ENCODE results near the gene NME8. TPM values are rescaled to one million over a fixed set of nuclear protein-coding genes. Genes with fewer than 3 reads are reported as not detected.

The NME8 gene
- total RNA-seq, 1 experiment from 2014 or later, result not detected

DNA sequence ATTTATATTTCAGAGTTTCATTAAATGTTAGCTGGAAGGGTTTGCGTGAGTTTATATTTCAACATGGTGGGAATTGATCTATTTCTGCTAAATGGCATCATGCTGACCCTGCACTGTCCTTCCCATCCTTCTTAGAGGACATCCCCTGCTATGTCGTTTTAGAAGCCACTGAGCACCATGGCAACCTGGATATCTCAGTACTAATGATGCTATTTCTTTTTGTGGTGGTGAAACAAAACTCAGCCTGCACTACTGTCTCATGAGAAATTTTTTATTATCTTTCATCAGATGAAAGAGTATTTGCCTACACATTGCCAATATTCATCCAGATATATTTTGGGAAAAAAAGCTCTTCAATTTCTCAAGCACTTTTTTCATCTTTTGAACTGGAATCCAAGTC lies 84.1 kb downstream of the NME8 start:
- DNase-seq (ENCODE audit: low read depth), result no peak

DNA sequence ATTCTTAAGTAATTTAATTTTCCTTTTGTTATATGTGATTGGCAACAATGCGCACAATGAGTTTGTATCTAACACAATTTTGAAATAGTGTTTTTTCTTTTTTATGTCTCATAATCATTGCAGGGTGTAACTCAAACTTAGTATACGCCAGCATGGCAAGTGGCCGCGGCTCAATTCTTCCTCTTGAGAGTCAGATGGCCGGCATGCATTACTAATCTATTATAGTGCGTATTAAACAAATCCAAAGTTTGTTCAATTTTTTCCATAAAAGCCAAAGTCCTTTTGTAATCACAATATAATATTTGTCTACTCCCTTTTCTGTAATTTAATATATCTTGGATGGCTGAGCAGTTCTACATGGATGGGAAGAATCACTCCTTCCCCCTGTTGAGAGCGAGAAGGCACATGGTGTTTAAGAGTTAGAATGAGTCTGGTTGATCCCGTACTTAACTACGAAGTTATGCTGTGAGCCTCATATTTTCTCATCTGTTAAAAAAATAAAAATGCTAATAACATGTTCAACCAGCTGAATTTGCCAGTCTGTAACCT lies 84.7 kb downstream of the NME8 start:
- no peak for DNase-seq (ENCODE audit: low read depth)

DNA sequence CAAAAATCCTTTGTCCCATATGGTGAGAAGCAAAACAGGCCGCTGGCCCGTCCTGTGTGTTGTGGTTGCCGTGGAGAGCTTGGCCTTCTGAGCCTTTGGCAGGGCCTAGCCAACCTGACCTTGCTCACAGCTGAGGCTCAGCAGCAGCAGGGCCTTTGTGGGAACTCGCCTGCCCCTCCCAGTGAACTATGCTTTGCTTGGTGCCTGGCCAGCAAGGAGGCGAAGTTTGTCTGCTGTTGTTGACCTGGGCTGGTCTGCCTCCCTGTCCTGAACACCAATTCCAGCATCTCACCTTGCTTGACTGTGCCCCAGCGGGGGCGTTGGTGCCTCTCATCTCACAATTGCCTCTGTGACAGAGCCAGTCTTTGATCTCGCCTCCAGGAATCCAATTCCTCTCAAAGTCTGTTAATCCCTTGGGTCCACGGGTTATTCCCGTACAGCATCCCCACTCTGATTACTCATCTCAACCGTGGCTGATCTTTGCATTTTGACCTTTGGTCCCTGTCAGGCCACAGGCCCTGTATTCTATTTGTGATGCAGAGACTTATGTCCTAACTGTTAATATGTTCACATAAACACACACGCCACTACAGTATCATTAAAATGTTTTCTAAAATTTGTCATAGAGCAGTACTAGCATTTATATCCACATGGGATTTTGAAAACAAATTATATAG lies 94.7 kb downstream of the NME8 start:
- peak; percentile 41 for DNase-seq (ENCODE audit: low read depth)

DNA sequence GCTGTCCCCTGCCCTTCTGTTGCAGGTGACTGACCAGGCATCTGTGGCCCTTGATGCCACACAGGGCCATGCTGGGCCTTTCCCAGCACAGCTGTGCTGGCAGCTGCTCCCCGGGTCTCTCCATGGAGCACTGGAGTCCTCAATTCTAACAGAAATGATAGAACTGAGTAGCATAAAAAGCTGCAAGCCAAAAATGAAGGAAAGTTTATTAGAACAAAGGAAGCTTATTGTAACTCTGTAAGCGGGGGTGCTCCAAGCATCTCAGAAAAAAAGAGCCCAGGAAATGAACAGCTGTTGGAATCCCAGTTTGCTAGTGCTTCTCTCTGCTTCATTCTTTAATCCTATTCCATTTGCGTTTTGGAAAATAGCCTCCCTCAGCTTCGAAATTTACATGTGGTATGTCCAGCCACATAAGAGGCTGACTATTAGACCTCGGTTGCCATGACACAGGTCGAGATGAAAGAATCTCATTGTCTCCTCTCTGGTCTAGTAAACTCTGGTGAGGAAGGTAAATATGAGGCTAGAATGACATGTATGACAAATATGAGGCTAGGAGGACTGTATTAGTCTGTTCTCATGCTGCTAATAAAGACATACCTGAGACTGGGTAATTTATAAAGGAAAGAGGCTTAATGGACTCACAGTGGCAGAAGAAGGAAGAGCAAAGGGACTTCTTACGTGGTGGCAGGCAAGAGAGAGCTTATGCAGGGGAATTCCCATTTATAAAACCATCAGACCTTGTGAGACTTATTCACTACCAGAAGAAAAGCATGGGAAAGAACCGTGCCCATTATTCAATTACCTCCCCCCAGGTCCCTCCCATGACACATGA lies 95.7 kb downstream of the NME8 start:
- peak; percentile 34 for DNase-seq (ENCODE audit: low read depth)

DNA sequence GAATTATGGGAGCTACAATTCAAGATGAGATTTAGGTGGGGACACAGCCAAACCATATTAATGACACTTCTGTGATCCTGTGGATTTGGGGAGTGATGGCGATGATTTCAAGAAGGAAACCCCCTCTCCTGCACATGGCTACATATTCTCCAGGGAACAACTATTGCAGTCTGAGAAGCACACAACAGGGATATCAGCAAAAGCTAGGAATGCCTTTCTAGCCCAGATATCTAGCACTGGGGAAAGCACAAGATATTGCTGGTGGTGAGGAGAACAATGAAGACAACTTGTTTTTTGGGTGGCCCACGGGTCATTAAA lies 96.3 kb downstream of the NME8 start:
- DNase-seq (ENCODE audit: low read depth), result no peak

DNA sequence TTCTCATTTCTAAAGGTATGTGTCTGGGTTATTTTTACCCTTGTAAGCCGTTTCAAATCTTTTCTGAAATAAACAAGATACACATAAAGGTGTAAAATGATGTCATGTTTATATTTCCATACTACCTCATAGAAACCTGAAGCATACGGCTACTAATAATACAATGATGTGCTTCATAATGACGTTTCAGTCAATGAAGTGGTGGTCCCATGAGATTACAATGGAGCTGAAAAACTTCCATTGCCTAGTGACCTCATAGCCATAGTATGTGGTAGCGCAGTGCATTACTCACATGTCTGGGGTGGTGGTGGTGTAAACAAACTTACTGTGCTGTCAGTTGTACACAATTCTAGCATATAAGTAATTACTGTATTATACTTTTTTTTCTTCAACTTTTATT lies 96.9 kb downstream of the NME8 start:
- DNase-seq (ENCODE audit: low read depth), result peak; percentile 67

DNA sequence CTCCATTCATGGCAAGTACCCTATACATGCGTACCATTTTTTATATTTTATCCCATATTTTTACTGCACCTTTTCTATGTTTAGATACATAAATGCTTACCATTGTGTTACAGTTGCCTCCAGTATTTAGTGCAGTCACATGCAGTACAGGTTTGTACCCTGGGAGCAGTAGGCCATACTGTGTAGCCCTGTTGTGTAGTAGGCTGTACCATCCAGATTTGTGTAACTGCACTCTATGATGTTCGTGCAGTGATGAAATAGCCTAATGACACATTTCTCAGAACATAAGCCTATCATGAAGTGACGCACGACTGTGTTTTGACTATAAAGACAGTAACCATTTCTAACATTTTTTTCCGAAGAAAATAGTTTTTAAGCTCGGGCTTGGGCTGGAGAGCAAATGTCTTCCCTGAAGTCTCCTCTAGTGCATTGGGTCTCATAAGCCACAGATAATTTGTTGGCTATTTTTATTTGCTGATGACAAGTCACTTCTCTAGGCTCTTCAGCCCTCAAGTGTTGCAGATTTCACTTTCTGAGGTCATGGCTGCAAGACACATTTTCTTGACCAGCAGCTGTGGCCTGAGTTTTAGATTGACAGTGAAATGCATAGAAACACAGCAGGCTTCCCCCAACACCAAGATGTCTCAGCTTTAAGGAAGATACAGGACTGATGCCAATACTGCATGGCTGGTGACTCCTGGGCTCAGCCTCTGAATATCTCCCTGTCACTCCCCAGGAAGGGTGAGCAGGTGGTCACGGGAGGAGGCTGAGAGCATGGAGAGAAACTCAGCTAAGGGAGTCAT lies 98.9 kb downstream of the NME8 start:
- DNase-seq (ENCODE audit: low read depth), result no peak

DNA sequence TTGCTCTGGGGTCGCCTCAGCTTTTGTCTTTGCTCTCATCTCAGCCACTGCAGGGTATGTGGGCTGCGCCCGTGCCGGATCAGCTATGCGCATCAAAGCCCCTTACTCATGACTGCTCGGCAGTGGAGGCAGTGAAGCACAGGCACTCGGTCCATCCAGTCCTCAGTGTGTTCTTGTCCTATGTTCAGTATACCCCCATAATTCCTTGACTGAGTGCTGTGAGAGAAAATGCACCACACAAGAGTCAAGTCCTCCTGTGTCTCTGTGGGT lies 99.5 kb downstream of the NME8 start:
- no peak for DNase-seq (ENCODE audit: low read depth)

Other genes with a start within 250 kb of the NME8 start
- not detected in 2 replicates for gene GPR141, start 164.8 kb upstream of the NME8 start, total RNA-seq (2014; rRNA removed; shearing (Covaris generic))
- gene SFRP4, start 68.2 kb downstream of the NME8 start, total RNA-seq (2014; rRNA removed; shearing (Covaris generic)), result 0.27 and 0.86 TPM in 2 replicates
- 66.3 and 73.0 TPM in 2 replicates for gene EPDR1, start 72.0 kb downstream of the NME8 start, total RNA-seq (2014; rRNA removed; shearing (Covaris generic))

All from M059J (cell line).